ENCODE results near the gene PTPN11.

The PTPN11 gene

GRCh38 chr12:112527082-112527481, 108.3 kb downstream of the PTPN11 start:
- Mint-ChIP-seq H3K4me3 (no peak overlapping the region), H3K27ac (no peak overlapping the region)

GRCh38 chr12:112527501-112527900, 108.8 kb downstream of the PTPN11 start:
- H3K4me1 Mint-ChIP-seq (ENCODE audit: low read depth), result no peaks in the 10 kb centered on the region
- no peak overlapping the region for H3K27ac Mint-ChIP-seq
- H3K4me3 Mint-ChIP-seq, result no peak overlapping the region
- no peaks in the 10 kb centered on the region for H3K36me3 Mint-ChIP-seq
- H3K27me3 Mint-ChIP-seq, result no peaks in the 10 kb centered on the region
- H3K9me3 Mint-ChIP-seq (ENCODE audit: low read depth), result no peaks in the 10 kb centered on the region

More at GRCh38 chr12:112527082-112527481, 108.3 kb downstream of the PTPN11 start:
- no peaks in the 10 kb centered on the region for H3K4me1 Mint-ChIP-seq (ENCODE audit: low read depth)
- no peaks in the 10 kb centered on the region for H3K9me3 Mint-ChIP-seq (ENCODE audit: low read depth)
- no peaks in the 10 kb centered on the region for H3K27me3 Mint-ChIP-seq
- no peaks in the 10 kb centered on the region for H3K36me3 Mint-ChIP-seq

GRCh38 chr12:112528521-112528920, 109.8 kb downstream of the PTPN11 start:
- Mint-ChIP-seq H3K4me1 (ENCODE audit: low read depth) (no peaks in the 10 kb centered on the region), H3K36me3 (no peaks in the 10 kb centered on the region), H3K4me3 (no peak overlapping the region), H3K9me3 (ENCODE audit: low read depth) (no peaks in the 10 kb centered on the region), H3K27ac (no peak overlapping the region), H3K27me3 (no peaks in the 10 kb centered on the region)

- no peaks in the 10 kb centered on the region for H3K36me3 Mint-ChIP-seq
- H3K4me3 Mint-ChIP-seq, result no peak overlapping the region
- H3K4me1 Mint-ChIP-seq (ENCODE audit: low read depth), result no peaks in the 10 kb centered on the region
- no peak overlapping the region for H3K27ac Mint-ChIP-seq
- H3K27me3 Mint-ChIP-seq, result no peaks in the 10 kb centered on the region
- no peaks in the 10 kb centered on the region for H3K9me3 Mint-ChIP-seq (ENCODE audit: low read depth)
Measured at GRCh38 chr12:112530941-112531340, 112.2 kb downstream of the PTPN11 start.

- no peaks in the 10 kb centered on the region for H3K36me3 Mint-ChIP-seq
- H3K27ac Mint-ChIP-seq, result no peak overlapping the region
- H3K4me3 Mint-ChIP-seq, result no peak overlapping the region
- H3K27me3 Mint-ChIP-seq, result no peaks in the 10 kb centered on the region
- H3K4me1 Mint-ChIP-seq (ENCODE audit: low read depth), result no peaks in the 10 kb centered on the region
- H3K9me3 Mint-ChIP-seq (ENCODE audit: low read depth), result no peaks in the 10 kb centered on the region
Measured at GRCh38 chr12:112532106-112532505, 113.4 kb downstream of the PTPN11 start.

- H3K27me3 Mint-ChIP-seq, result no peaks in the 10 kb centered on the region
- no peaks in the 10 kb centered on the region for H3K36me3 Mint-ChIP-seq
- H3K4me1 Mint-ChIP-seq (ENCODE audit: low read depth), result peaks cover 2% of the 10 kb centered on the region
- H3K27ac Mint-ChIP-seq, result no peak overlapping the region
- no peak overlapping the region for H3K4me3 Mint-ChIP-seq
- H3K9me3 Mint-ChIP-seq (ENCODE audit: low read depth), result no peaks in the 10 kb centered on the region
Measured at GRCh38 chr12:112533528-112533927, 114.8 kb downstream of the PTPN11 start.

GRCh38 chr12:112535017-112535416, 116.3 kb downstream of the PTPN11 start:
- H3K4me1 Mint-ChIP-seq (ENCODE audit: low read depth), result peaks cover 5% of the 10 kb centered on the region
- H3K9me3 Mint-ChIP-seq (ENCODE audit: low read depth), result no peaks in the 10 kb centered on the region
- peaks cover 2% of the 10 kb centered on the region for H3K27me3 Mint-ChIP-seq
- no peaks in the 10 kb centered on the region for H3K36me3 Mint-ChIP-seq
- no peak overlapping the region for H3K4me3 Mint-ChIP-seq
- no peak overlapping the region for H3K27ac Mint-ChIP-seq

- Mint-ChIP-seq H3K9me3 (ENCODE audit: low read depth) (no peaks in the 10 kb centered on the region), H3K27ac (no peak overlapping the region), H3K4me3 (no peak overlapping the region), H3K27me3 (peaks cover 2% of the 10 kb centered on the region), H3K4me1 (ENCODE audit: low read depth) (peaks cover 5% of the 10 kb centered on the region), H3K36me3 (no peaks in the 10 kb centered on the region)
Measured at GRCh38 chr12:112535637-112536366, 117.1 kb downstream of the PTPN11 start.

- H3K4me1 Mint-ChIP-seq (ENCODE audit: low read depth), result peaks cover 5% of the 10 kb centered on the region
- no peaks in the 10 kb centered on the region for H3K9me3 Mint-ChIP-seq (ENCODE audit: low read depth)
- H3K27me3 Mint-ChIP-seq, result peaks cover 2% of the 10 kb centered on the region
- H3K4me3 Mint-ChIP-seq, result no peak overlapping the region
- H3K36me3 Mint-ChIP-seq, result no peaks in the 10 kb centered on the region
- H3K27ac Mint-ChIP-seq, result no peak overlapping the region
Measured at GRCh38 chr12:112536367-112536730, 117.6 kb downstream of the PTPN11 start.

- no peak overlapping the region for H3K27ac Mint-ChIP-seq
- H3K4me3 Mint-ChIP-seq, result no peak overlapping the region
- H3K9me3 Mint-ChIP-seq (ENCODE audit: low read depth), result no peaks in the 10 kb centered on the region
- H3K27me3 Mint-ChIP-seq, result peaks cover 4% of the 10 kb centered on the region
- no peaks in the 10 kb centered on the region for H3K36me3 Mint-ChIP-seq
- H3K4me1 Mint-ChIP-seq (ENCODE audit: low read depth), result peaks cover 5% of the 10 kb centered on the region
Measured at GRCh38 chr12:112537710-112538396, 119.1 kb downstream of the PTPN11 start.

- Mint-ChIP-seq H3K27me3 (peaks cover 4% of the 10 kb centered on the region), H3K36me3 (no peaks in the 10 kb centered on the region), H3K27ac (no peak overlapping the region), H3K4me3 (no peak overlapping the region), H3K4me1 (ENCODE audit: low read depth) (peaks cover 5% of the 10 kb centered on the region), H3K9me3 (ENCODE audit: low read depth) (no peaks in the 10 kb centered on the region)
Measured at GRCh38 chr12:112538740-112539139, 120.0 kb downstream of the PTPN11 start.

- peaks cover 5% of the 10 kb centered on the region for H3K4me1 Mint-ChIP-seq (ENCODE audit: low read depth)
- H3K36me3 Mint-ChIP-seq, result no peaks in the 10 kb centered on the region
- no peaks in the 10 kb centered on the region for H3K9me3 Mint-ChIP-seq (ENCODE audit: low read depth)
- H3K4me3 Mint-ChIP-seq, result no peak overlapping the region
- peaks cover 4% of the 10 kb centered on the region for H3K27me3 Mint-ChIP-seq
- H3K27ac Mint-ChIP-seq, result no peak overlapping the region
Measured at GRCh38 chr12:112539221-112539620, 120.5 kb downstream of the PTPN11 start.

- H3K4me1 Mint-ChIP-seq (ENCODE audit: low read depth), result peaks cover 5% of the 10 kb centered on the region
- no peak overlapping the region for H3K4me3 Mint-ChIP-seq
- H3K36me3 Mint-ChIP-seq, result no peaks in the 10 kb centered on the region
- no peak overlapping the region for H3K27ac Mint-ChIP-seq
- peaks cover 4% of the 10 kb centered on the region for H3K27me3 Mint-ChIP-seq
- H3K9me3 Mint-ChIP-seq (ENCODE audit: low read depth), result no peaks in the 10 kb centered on the region
Measured at GRCh38 chr12:112540021-112540420, 121.3 kb downstream of the PTPN11 start.

- H3K27me3 Mint-ChIP-seq, result peaks cover 16% of the 10 kb centered on the region
- H3K27ac Mint-ChIP-seq, result no peak overlapping the region
- no peaks in the 10 kb centered on the region for H3K9me3 Mint-ChIP-seq (ENCODE audit: low read depth)
- peaks cover 1% of the 10 kb centered on the region for H3K4me1 Mint-ChIP-seq (ENCODE audit: low read depth)
- H3K36me3 Mint-ChIP-seq, result no peaks in the 10 kb centered on the region
- H3K4me3 Mint-ChIP-seq, result no peak overlapping the region
Measured at GRCh38 chr12:112543751-112544150, 125.0 kb downstream of the PTPN11 start.

GRCh38 chr12:112546339-112546738, 127.6 kb downstream of the PTPN11 start:
- no peak overlapping the region for H3K27ac Mint-ChIP-seq
- no peaks in the 10 kb centered on the region for H3K36me3 Mint-ChIP-seq
- no peaks in the 10 kb centered on the region for H3K9me3 Mint-ChIP-seq (ENCODE audit: low read depth)
- H3K4me1 Mint-ChIP-seq (ENCODE audit: low read depth), result no peaks in the 10 kb centered on the region
- no peak overlapping the region for H3K4me3 Mint-ChIP-seq
- peaks cover 19% of the 10 kb centered on the region for H3K27me3 Mint-ChIP-seq

- Mint-ChIP-seq H3K4me3 (no peak overlapping the region), H3K9me3 (ENCODE audit: low read depth) (no peaks in the 10 kb centered on the region), H3K36me3 (no peaks in the 10 kb centered on the region), H3K27ac (no peak overlapping the region), H3K4me1 (ENCODE audit: low read depth) (no peaks in the 10 kb centered on the region), H3K27me3 (peaks cover 19% of the 10 kb centered on the region)
Measured at GRCh38 chr12:112546996-112547395, 128.2 kb downstream of the PTPN11 start.
